ENCODE results near the gene MAB21L3. TPM values are rescaled to one million over a fixed set of nuclear protein-coding genes. Genes with fewer than 3 reads are reported as not detected.

Gene MAB21L3
- total RNA-seq, 1 donor from 2014 or later = 0.21 TPM

DNA sequence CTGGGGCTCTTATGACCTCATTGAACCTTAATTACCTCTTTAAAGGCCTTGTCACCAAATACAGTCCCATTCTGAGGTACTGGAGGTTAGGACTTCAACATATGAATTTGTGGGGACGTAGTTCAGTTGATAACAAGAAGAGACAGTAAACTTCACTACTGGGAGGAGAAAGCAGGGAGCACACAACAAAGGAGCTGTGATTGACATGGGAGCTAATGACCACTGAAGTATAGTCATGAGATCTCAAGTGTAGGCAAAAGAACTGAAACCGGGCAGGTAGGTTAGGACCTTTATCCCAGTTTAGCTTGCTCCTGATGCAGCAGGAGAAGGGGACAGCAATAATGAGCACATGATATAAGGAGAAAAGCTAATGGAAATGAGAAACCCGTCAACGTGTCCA lies 11.8 kb upstream of the MAB21L3 start:
- Histone ChIP-seq H3K27me3 (ENCODE audit: control insufficient read depth, insufficient read depth, low read length) (no peaks in the 10 kb centered on the region), H3K4me3 (ENCODE audit: low read depth, low read length) (no peak overlapping the region), H3K36me3 (ENCODE audit: control insufficient read depth, insufficient read depth, low read length) (no peaks in the 10 kb centered on the region)
- no peak for DNase-seq (ENCODE audit: low read depth)
- TF ChIP-seq, protein P1, sequence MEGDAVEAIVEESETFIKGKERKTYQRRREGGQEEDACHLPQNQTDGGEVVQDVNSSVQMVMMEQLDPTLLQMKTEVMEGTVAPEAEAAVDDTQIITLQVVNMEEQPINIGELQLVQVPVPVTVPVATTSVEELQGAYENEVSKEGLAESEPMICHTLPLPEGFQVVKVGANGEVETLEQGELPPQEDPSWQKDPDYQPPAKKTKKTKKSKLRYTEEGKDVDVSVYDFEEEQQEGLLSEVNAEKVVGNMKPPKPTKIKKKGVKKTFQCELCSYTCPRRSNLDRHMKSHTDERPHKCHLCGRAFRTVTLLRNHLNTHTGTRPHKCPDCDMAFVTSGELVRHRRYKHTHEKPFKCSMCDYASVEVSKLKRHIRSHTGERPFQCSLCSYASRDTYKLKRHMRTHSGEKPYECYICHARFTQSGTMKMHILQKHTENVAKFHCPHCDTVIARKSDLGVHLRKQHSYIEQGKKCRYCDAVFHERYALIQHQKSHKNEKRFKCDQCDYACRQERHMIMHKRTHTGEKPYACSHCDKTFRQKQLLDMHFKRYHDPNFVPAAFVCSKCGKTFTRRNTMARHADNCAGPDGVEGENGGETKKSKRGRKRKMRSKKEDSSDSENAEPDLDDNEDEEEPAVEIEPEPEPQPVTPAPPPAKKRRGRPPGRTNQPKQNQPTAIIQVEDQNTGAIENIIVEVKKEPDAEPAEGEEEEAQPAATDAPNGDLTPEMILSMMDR (IDR thresholded peaks at IDR 0.05; ENCODE audit: insufficient read depth, low read length, poor library complexity, severe bottlenecking) = no peak

DNA sequence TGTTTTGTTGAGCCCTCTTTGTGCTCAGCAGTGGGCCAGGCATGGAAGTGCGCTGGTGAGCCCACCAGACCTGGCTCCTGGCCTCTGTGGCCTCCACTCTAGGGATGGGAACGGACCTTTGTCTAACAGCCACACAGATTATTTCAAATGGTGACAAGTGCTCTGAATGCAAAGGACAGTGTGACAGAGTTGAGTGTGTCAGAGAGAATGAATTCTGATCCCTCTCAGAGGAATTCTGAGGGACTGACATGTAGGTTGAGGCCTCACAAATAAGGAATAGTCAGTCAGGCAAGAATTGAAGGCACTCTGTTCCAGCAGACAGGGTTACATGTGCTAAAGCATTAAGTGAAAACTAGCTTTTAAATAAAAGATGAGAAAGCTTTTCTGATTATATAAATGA lies 11.3 kb upstream of the MAB21L3 start:
- H3K4me3 ChIP-seq (ENCODE audit: low read depth, low read length) = no peak overlapping the region
- no peak for DNase-seq (ENCODE audit: low read depth)
- H3K36me3 ChIP-seq (ENCODE audit: control insufficient read depth, insufficient read depth, low read length) = no peaks in the 10 kb centered on the region
- TF ChIP-seq, protein P1 (IDR thresholded peaks at IDR 0.05; ENCODE audit: insufficient read depth, low read length, poor library complexity, severe bottlenecking) = no peak
- H3K27me3 ChIP-seq (ENCODE audit: control insufficient read depth, insufficient read depth, low read length) = no peaks in the 10 kb centered on the region

DNA sequence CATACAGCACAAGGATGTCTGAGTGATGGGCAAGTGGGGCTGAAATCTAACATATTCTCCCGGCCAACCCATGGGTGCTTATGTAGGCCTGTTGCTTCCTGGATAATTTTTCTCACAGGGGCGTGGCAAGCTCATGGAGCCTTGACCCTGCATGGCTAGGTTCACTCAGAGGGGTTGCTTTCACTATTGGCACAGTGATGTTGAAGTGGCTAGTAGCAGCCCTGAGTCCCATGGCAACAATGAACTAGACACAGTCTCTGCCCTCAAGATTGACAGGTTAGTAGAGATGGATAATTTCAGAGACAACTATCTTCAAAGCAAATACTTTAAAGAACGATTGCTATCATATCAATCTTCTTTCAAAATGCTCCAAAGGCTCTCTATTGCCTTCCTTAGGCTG lies 6.5 kb upstream of the MAB21L3 start:
- Histone ChIP-seq H3K36me3 (ENCODE audit: control insufficient read depth, insufficient read depth, low read length) (no peaks in the 10 kb centered on the region), H3K27me3 (ENCODE audit: control insufficient read depth, insufficient read depth, low read length) (no peaks in the 10 kb centered on the region), H3K4me3 (ENCODE audit: low read depth, low read length) (no peak overlapping the region)
- no peak for DNase-seq (ENCODE audit: low read depth)
- TF ChIP-seq, protein P1 (IDR thresholded peaks at IDR 0.05; ENCODE audit: insufficient read depth, low read length, poor library complexity, severe bottlenecking) = no peak

DNA sequence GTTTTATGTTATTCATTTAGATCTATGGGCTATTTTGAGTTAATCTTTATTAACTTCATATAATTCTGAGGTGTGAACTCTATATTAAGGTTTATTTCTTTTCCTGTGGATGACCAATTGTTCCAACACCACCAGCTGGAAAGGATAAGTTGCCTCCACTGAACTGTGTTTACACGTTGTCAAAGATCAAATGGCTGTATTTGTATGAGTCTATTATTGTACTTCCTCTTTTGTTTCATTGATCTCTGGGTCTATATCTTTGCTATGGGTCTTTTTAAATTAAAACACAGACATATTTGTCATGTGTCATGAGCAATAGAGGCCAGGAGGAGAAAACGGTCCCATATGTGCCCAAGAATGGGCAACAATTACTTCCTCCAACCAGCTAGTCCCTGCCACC lies 5.2 kb upstream of the MAB21L3 start:
- no peak for DNase-seq (ENCODE audit: low read depth)
- Histone ChIP-seq H3K36me3 (ENCODE audit: control insufficient read depth, insufficient read depth, low read length) (no peaks in the 10 kb centered on the region), H3K27me3 (ENCODE audit: control insufficient read depth, insufficient read depth, low read length) (no peaks in the 10 kb centered on the region), H3K4me3 (ENCODE audit: low read depth, low read length) (no peak overlapping the region)
- TF ChIP-seq, protein P1 (IDR thresholded peaks at IDR 0.05; ENCODE audit: insufficient read depth, low read length, poor library complexity, severe bottlenecking) = no peak

DNA sequence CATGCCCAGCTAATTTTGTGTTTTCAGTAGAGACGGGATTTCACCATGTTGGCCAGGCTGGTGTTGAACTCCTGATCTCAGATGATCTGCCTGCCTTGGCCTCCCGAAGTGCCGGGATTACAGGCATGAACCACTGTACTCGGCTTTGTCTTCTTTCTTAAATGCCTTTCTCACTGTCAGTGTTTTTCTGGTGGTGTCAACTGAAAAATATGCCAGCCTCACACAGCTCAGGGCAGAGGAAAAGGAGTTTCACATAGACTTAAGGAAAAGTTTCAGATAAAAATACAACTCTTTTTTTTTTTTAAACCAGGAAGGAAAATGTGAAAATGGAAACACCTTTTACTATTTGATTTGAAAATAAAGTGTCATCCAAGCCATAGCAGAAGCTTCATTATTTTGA lies 4.6 kb upstream of the MAB21L3 start:
- Histone ChIP-seq H3K36me3 (ENCODE audit: control insufficient read depth, insufficient read depth, low read length) (no peaks in the 10 kb centered on the region), H3K27me3 (ENCODE audit: control insufficient read depth, insufficient read depth, low read length) (no peaks in the 10 kb centered on the region), H3K4me3 (ENCODE audit: low read depth, low read length) (no peak overlapping the region)
- no peak for DNase-seq (ENCODE audit: low read depth)
- TF ChIP-seq, protein P1 (IDR thresholded peaks at IDR 0.05; ENCODE audit: insufficient read depth, low read length, poor library complexity, severe bottlenecking) = no peak

DNA sequence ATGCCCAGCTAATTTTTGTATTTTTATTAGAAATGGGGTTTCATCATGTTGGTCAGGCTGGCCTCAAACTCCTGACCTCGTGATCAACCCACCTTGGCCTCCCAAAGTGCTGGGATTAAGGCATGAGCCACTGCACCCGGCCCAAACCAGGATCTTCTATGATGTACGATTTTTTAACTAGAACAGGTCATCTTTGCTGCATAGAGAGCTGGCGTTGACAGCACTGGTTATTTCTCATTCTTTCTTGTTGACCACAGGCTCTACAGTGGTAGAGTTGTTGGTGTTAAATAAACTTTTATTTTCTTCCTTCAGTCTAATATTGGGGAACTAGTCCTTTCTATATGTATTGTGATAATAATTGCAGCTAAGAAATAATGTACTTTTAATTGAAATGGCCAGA lies 3.8 kb upstream of the MAB21L3 start:
- Histone ChIP-seq H3K36me3 (ENCODE audit: control insufficient read depth, insufficient read depth, low read length) (no peaks in the 10 kb centered on the region), H3K4me3 (ENCODE audit: low read depth, low read length) (no peak overlapping the region), H3K27me3 (ENCODE audit: control insufficient read depth, insufficient read depth, low read length) (no peaks in the 10 kb centered on the region)
- TF ChIP-seq, protein P1 (IDR thresholded peaks at IDR 0.05; ENCODE audit: insufficient read depth, low read length, poor library complexity, severe bottlenecking) = no peak
- DNase-seq (ENCODE audit: low read depth) = no peak
